DOHH2 (cell line): Measurements from ENCODE around the gene CFAP74.

Source experiments
- EZH2phosphoT487 ChIP-seq: fragments of 200-600 bp; sonication (generic); IDR thresholded peaks from 2 replicates; pipeline ENCODE4 v1.6.1; 2017; ENCODE audit warnings: borderline replicate concordance, mild to moderate bottlenecking, antibody characterized with exemption, low read length, moderate library complexity, mixed read lengths
- TF ChIP-seq, protein P1 (sequence below): fragments of 200-600 bp; sonication (generic); IDR thresholded peaks from one replicate; pipeline ENCODE4 v1.5.1; 2014; ENCODE audit warnings: antibody characterized with exemption, mild to moderate bottlenecking, low read depth, low read length; ENCODE audit not compliant: poor library complexity, severe bottlenecking

DNA sequence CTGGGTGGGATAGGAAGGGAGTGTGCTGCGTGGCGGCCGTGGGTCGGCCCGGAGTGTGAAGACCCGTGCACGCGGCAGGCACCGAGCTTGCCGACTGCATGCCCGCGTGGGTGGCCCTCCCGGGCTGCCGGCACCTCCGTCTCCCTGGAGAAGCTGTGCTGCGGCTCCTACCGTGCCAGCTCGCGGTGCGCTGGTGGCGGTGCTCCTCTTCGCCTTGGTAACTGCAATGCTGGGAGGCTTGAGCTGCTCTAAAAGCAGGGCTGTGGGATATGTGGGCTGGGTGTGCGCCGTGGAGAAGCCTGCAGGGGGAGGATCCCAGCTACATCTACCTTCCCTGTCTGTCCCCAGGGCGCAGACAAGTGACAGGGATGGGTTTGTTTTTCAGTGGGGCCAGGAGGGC, 18.0 kb upstream of the CFAP74 start:
- TF ChIP-seq, protein P1, sequence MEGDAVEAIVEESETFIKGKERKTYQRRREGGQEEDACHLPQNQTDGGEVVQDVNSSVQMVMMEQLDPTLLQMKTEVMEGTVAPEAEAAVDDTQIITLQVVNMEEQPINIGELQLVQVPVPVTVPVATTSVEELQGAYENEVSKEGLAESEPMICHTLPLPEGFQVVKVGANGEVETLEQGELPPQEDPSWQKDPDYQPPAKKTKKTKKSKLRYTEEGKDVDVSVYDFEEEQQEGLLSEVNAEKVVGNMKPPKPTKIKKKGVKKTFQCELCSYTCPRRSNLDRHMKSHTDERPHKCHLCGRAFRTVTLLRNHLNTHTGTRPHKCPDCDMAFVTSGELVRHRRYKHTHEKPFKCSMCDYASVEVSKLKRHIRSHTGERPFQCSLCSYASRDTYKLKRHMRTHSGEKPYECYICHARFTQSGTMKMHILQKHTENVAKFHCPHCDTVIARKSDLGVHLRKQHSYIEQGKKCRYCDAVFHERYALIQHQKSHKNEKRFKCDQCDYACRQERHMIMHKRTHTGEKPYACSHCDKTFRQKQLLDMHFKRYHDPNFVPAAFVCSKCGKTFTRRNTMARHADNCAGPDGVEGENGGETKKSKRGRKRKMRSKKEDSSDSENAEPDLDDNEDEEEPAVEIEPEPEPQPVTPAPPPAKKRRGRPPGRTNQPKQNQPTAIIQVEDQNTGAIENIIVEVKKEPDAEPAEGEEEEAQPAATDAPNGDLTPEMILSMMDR: no peak
- TF ChIP-seq EZH2phosphoT487: no peak
